IMR-90 (cell line): Measurements from ENCODE around the gene TP53AIP1.

ENCODE experiments used
- BHLHE40 ChIP-seq: fragments of 150-350 bp; IDR thresholded peaks from 2 replicates; pipeline ENCODE4 v1.6.1; 2016; ENCODE audit warnings: mild to moderate bottlenecking, low read depth, low read length
- CEBPB ChIP-seq: IDR thresholded peaks from 2 replicates; pipeline ENCODE4 v1.6.1; 2012; ENCODE audit warnings: low read depth, low read length, improper control_type of control experiment
- FOS ChIP-seq: fragments of 150-350 bp; IDR thresholded peaks from 2 replicates; pipeline ENCODE4 v1.6.1; 2016; ENCODE audit warnings: low read depth, low read length
- MAFK ChIP-seq: IDR thresholded peaks from 2 replicates; pipeline ENCODE4 v1.6.1; 2012; ENCODE audit warnings: low read depth, low read length, improper control_type of control experiment
- MXI1 ChIP-seq: IDR thresholded peaks from 2 replicates; pipeline ENCODE4 v1.6.1; 2012; ENCODE audit warnings: low read depth, mild to moderate bottlenecking, low read length, moderate library complexity, borderline replicate concordance
- POLR2A ChIP-seq: IDR thresholded peaks from 2 replicates; pipeline ENCODE4 v1.6.1; 2012; ENCODE audit warnings: mild to moderate bottlenecking, low read depth, low read length
- RAD21 ChIP-seq: IDR thresholded peaks from 2 replicates; pipeline ENCODE4 v1.6.1; 2012; ENCODE audit warnings: low read length, improper control_type of control experiment
- RCOR1 ChIP-seq: IDR thresholded peaks from 2 replicates; pipeline ENCODE4 v1.6.1; 2012; ENCODE audit warnings: mild to moderate bottlenecking, low read length, improper control_type of control experiment; ENCODE audit not compliant: insufficient replicate concordance
- RFX5 ChIP-seq: IDR thresholded peaks from 2 replicates; pipeline ENCODE4 v1.8.0; 2012; ENCODE audit warnings: low read depth, mild to moderate bottlenecking, low read length, moderate library complexity
- SMC3 ChIP-seq: fragments of 150-350 bp; IDR thresholded peaks from 2 replicates; pipeline ENCODE4 v1.6.1; 2016; ENCODE audit warnings: low read depth, mild to moderate bottlenecking, antibody characterized with exemption, low read length, moderate library complexity
- TF ChIP-seq, protein P1 (sequence below): conservative IDR thresholded peaks from 2 replicates; pipeline ENCODE4 v1.5.1; 2012; ENCODE audit warnings: mild to moderate bottlenecking, low read depth, low read length, improper control_type of control experiment
- TF ChIP-seq, protein P2 (sequence below): fragments of 150-350 bp; IDR thresholded peaks from 2 replicates; pipeline ENCODE4 v1.6.1; 2016; ENCODE audit warnings: low read depth, mild to moderate bottlenecking, low read length, moderate library complexity, borderline replicate concordance
- TF ChIP-seq, protein P3 (sequence below): fragments of 150-350 bp; IDR thresholded peaks from 2 replicates; pipeline ENCODE4 v1.6.1; 2017; ENCODE audit warnings: mild to moderate bottlenecking, antibody characterized with exemption, low read length, low read depth

DNA sequence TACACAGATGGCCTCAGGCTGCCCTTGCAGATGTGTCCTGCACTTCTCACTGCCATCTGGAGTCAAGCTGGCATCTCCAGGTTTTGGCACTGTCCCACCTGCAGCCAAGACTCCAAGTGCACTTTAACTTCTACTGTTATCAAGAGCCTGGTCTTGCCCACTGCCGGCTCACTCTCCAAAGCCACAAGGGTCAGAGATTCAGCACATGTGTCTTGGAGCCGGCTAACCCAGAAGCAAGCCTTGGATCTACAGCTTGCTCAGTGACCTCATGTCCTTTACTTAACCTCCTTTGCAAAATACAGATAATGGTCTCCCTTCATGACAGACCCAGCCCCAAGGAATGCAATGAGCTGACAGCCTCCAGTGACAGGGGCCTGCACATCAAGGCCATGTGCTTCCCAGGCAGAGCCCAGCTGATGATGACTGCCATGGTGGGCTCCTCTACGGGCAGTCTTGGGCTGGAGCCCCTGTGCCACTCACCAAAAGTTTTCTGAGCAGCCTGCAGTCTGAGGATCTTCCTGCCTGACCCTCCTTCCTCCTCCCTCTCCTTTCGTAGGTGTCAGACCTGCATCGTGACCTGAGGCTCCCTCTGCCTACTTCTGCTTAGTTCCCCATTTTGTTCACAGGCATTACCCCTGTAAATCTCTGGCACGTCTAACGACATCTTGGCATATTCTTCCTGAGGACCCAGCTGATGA is 9.0 kb downstream of the TP53AIP1 start:
- TF ChIP-seq, protein P1, sequence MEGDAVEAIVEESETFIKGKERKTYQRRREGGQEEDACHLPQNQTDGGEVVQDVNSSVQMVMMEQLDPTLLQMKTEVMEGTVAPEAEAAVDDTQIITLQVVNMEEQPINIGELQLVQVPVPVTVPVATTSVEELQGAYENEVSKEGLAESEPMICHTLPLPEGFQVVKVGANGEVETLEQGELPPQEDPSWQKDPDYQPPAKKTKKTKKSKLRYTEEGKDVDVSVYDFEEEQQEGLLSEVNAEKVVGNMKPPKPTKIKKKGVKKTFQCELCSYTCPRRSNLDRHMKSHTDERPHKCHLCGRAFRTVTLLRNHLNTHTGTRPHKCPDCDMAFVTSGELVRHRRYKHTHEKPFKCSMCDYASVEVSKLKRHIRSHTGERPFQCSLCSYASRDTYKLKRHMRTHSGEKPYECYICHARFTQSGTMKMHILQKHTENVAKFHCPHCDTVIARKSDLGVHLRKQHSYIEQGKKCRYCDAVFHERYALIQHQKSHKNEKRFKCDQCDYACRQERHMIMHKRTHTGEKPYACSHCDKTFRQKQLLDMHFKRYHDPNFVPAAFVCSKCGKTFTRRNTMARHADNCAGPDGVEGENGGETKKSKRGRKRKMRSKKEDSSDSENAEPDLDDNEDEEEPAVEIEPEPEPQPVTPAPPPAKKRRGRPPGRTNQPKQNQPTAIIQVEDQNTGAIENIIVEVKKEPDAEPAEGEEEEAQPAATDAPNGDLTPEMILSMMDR = no peak
- TF ChIP-seq, protein P2, sequence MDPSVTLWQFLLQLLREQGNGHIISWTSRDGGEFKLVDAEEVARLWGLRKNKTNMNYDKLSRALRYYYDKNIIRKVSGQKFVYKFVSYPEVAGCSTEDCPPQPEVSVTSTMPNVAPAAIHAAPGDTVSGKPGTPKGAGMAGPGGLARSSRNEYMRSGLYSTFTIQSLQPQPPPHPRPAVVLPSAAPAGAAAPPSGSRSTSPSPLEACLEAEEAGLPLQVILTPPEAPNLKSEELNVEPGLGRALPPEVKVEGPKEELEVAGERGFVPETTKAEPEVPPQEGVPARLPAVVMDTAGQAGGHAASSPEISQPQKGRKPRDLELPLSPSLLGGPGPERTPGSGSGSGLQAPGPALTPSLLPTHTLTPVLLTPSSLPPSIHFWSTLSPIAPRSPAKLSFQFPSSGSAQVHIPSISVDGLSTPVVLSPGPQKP = no peak
- TF ChIP-seq MXI1 (no peak), POLR2A (no peak), RAD21 (no peak), CEBPB (no peak), RFX5 (no peak), RCOR1 (no peak), SMC3 (no peak), MAFK (no peak), BHLHE40 (no peak), FOS (no peak)
- TF ChIP-seq, protein P3, sequence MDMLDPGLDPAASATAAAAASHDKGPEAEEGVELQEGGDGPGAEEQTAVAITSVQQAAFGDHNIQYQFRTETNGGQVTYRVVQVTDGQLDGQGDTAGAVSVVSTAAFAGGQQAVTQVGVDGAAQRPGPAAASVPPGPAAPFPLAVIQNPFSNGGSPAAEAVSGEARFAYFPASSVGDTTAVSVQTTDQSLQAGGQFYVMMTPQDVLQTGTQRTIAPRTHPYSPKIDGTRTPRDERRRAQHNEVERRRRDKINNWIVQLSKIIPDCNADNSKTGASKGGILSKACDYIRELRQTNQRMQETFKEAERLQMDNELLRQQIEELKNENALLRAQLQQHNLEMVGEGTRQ = no peak
